ENCODE measurements around the gene SLC5A5.

Gene SLC5A5

DNA sequence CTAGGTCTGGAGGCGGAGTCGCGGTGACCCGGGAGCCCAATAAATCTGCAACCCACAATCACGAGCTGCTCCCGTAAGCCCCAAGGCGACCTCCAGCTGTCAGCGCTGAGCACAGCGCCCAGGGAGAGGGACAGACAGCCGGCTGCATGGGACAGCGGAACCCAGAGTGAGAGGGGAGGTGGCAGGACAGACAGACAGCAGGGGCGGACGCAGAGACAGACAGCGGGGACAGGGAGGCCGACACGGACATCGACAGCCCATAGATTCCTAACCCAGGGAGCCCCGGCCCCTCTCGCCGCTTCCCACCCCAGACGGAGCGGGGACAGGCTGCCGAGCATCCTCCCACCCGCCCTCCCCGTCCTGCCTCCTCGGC is at the start of gene SLC5A5:
Gene SLC5A5 (plus strand): TSS at position 68 of the 373 bp plus-strand sequence. CDS start 375 bp downstream, outside the sequence.
- TF ChIP-seq KLF10 (tag by site-specific recombination; IDR thresholded peaks at IDR 0.05) (no peak), KLF16 (tag by site-specific recombination; IDR thresholded peaks at IDR 0.05) (no peak), ZNF341 (tag by site-specific recombination; IDR thresholded peaks at IDR 0.05; ENCODE audit: low read depth) (peak; percentile 87), ZNF48 (tag by site-specific recombination; IDR thresholded peaks at IDR 0.05) (no peak), EGR2 (tag by site-specific recombination; IDR thresholded peaks at IDR 0.05; ENCODE audit: low read depth) (0 out of 2 replicates have a peak, but pooled peaks have one; percentile 8), SP2 (tag by site-specific recombination; IDR thresholded peaks at IDR 0.05) (peak; percentile 25), ZNF223 (tag by site-specific recombination; IDR thresholded peaks at IDR 0.05) (no peak), ZNF157 (tag by site-specific recombination; IDR thresholded peaks at IDR 0.05) (no peak), GLIS1 (tag by site-specific recombination; IDR thresholded peaks at IDR 0.05) (peak; percentile 71), OSR2 (tag by site-specific recombination; IDR thresholded peaks at IDR 0.05) (peak; percentile 61; the same call in 1 of the 2 replicates), ZNF830 (tag by site-specific recombination; IDR thresholded peaks at IDR 0.05; ENCODE audit: low read depth) (no peak), ZNF560 (tag by site-specific recombination; IDR thresholded peaks at IDR 0.05; ENCODE audit: borderline replicate concordance) (no peak)
- TF ChIP-seq, protein P1, sequence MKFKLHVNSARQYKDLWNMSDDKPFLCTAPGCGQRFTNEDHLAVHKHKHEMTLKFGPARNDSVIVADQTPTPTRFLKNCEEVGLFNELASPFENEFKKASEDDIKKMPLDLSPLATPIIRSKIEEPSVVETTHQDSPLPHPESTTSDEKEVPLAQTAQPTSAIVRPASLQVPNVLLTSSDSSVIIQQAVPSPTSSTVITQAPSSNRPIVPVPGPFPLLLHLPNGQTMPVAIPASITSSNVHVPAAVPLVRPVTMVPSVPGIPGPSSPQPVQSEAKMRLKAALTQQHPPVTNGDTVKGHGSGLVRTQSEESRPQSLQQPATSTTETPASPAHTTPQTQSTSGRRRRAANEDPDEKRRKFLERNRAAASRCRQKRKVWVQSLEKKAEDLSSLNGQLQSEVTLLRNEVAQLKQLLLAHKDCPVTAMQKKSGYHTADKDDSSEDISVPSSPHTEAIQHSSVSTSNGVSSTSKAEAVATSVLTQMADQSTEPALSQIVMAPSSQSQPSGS (tag by site-specific recombination; IDR thresholded peaks at IDR 0.05; ENCODE audit: low read depth) = no peak
- TF ChIP-seq, protein P2, sequence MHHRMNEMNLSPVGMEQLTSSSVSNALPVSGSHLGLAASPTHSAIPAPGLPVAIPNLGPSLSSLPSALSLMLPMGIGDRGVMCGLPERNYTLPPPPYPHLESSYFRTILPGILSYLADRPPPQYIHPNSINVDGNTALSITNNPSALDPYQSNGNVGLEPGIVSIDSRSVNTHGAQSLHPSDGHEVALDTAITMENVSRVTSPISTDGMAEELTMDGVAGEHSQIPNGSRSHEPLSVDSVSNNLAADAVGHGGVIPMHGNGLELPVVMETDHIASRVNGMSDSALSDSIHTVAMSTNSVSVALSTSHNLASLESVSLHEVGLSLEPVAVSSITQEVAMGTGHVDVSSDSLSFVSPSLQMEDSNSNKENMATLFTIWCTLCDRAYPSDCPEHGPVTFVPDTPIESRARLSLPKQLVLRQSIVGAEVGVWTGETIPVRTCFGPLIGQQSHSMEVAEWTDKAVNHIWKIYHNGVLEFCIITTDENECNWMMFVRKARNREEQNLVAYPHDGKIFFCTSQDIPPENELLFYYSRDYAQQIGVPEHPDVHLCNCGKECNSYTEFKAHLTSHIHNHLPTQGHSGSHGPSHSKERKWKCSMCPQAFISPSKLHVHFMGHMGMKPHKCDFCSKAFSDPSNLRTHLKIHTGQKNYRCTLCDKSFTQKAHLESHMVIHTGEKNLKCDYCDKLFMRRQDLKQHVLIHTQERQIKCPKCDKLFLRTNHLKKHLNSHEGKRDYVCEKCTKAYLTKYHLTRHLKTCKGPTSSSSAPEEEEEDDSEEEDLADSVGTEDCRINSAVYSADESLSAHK (tag by site-specific recombination; IDR thresholded peaks at IDR 0.05) = no peak
- TF ChIP-seq, protein P3, sequence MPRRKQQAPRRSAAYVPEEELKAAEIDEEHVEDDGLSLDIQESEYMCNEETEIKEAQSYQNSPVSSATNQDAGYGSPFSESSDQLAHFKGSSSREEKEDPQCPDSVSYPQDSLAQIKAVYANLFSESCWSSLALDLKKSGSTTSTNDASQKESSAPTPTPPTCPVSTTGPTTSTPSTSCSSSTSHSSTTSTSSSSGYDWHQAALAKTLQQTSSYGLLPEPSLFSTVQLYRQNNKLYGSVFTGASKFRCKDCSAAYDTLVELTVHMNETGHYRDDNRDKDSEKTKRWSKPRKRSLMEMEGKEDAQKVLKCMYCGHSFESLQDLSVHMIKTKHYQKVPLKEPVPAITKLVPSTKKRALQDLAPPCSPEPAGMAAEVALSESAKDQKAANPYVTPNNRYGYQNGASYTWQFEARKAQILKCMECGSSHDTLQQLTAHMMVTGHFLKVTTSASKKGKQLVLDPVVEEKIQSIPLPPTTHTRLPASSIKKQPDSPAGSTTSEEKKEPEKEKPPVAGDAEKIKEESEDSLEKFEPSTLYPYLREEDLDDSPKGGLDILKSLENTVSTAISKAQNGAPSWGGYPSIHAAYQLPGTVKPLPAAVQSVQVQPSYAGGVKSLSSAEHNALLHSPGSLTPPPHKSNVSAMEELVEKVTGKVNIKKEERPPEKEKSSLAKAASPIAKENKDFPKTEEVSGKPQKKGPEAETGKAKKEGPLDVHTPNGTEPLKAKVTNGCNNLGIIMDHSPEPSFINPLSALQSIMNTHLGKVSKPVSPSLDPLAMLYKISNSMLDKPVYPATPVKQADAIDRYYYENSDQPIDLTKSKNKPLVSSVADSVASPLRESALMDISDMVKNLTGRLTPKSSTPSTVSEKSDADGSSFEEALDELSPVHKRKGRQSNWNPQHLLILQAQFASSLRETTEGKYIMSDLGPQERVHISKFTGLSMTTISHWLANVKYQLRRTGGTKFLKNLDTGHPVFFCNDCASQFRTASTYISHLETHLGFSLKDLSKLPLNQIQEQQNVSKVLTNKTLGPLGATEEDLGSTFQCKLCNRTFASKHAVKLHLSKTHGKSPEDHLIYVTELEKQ (tag by site-specific recombination; IDR thresholded peaks at IDR 0.05; ENCODE audit: borderline replicate concordance) = no peak
- H3K4me3 ChIP-seq (ENCODE audit: low read depth, low read length) = no peak within 1 kb of the TSS

DNA sequence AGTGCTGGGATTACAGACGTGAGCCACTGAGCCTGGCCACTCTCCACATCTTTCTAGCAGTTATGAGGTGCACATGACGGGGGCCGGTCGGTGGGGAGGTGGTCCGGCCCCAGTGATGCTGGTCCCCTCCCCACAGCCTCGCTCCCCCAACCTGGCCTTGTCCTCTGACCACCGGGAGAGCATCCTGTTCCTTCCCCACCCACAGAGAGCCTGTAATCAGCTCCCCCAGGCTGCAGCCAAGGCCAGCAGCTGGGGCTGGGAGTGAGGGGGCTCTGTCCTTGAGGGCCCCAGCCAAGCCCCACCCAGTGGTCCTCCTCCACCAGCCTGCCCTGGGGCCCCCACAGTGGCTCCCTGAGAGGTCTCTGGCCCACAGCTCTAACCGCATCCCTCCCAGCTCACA is 47.4 kb upstream of the SLC5A5 start:
- Histone ChIP-seq H3K4me1 (ENCODE audit: control insufficient read depth, insufficient read depth, low read length) (no peaks in the 10 kb centered on the region), H3K9me3 (ENCODE audit: control insufficient read depth, insufficient read depth, low read depth, low read length) (no peaks in the 10 kb centered on the region), H3K27ac (ENCODE audit: extremely low read depth, low read depth, low read length) (no peak overlapping the region), H3K36me3 (ENCODE audit: control insufficient read depth in 2 of 2, insufficient read depth in 1 of 2, low read length in 2 of 2) (no peaks in the 10 kb centered on the region), H3K4me3 (ENCODE audit: low read depth, low read length) (no peak overlapping the region)
- CTCF ChIA-PET = interaction anchor here (0.6 kb wide), 1 partner anchor 48 kb away, joined by 4 read pairs; no protein-coding TSS in a partner anchor
- no peak for TF ChIP-seq EGR2 (tag by site-specific recombination; IDR thresholded peaks at IDR 0.05; ENCODE audit: low read depth)
- no peak for TF ChIP-seq ZNF23 (tag by site-specific recombination; IDR thresholded peaks at IDR 0.05; ENCODE audit: borderline replicate concordance)
- TF ChIP-seq ZNF571 (tag by site-specific recombination; IDR thresholded peaks at IDR 0.05) = no peak
- TF ChIP-seq GLIS1 (tag by site-specific recombination; IDR thresholded peaks at IDR 0.05) = peak; percentile 78
- POLR2A ChIA-PET = interaction anchor here (0.6 kb wide), 1 partner anchor 184 kb away, joined by 3 read pairs; the partner anchor contains the start of gene ARRDC2

More for the DNA sequence above, at the start of gene SLC5A5:
- Histone ChIP-seq H3K9me3 (ENCODE audit: control insufficient read depth, insufficient read depth, low read depth, low read length) (no peaks in the 10 kb centered on the region), H3K27ac (ENCODE audit: extremely low read depth, low read depth, low read length) (no peak within 1 kb of the TSS), H3K36me3 (ENCODE audit: control insufficient read depth in 2 of 2, insufficient read depth in 1 of 2, low read length in 2 of 2) (no peaks in the 10 kb centered on the region), H3K4me1 (ENCODE audit: control insufficient read depth, insufficient read depth, low read length) (peaks cover 3% of the 10 kb centered on the region; the same call in 1 of the 2 replicates)
- ChIA-PET POLR2A (interaction anchor here (1.0 to 1.2 kb wide), 2 partner anchors 13 to 61 kb away, joined by 3 to 5 read pairs; partner anchors contain the start of gene CCDC124), CTCF (interaction anchor here (0.6 to 2.5 kb wide), 6 partner anchors 12 to 125 kb away, joined by 3 to 22 read pairs (median 4); partner anchors contain the start of genes CCDC124 and RPL18A)
